Natural killer cell (primary cell): ENCODE data around the gene RSPH9. TPM values are rescaled to one million over a fixed set of nuclear protein-coding genes. Genes with fewer than 3 reads are reported as not detected.

ENCODE experiments used
- ATAC-seq, 3 donors: fragments of 150-1000 bp in 2 of 3; fragments of 200-7000 bp in 1 of 3; cut with Tn5 transposase; 1 replicate in 1 of 3; 2 replicates in 2 of 3; pipeline ENCODE4 v1.10.0; 2021; ENCODE audit warnings: mild to moderate bottlenecking in 2 of 3, moderate library complexity in 2 of 3
- DNase-seq, 2 donors: peaks; one replicate each; pipeline versions ENCODE4 v3.0.0 to v3.0.0-alpha.2; 2013 to 2021; ENCODE audit warnings: mixed read lengths in 1 of 2
- H3K27ac ChIP-seq: one replicate; pipeline ENCODE4 v1.5.1; 2013; ENCODE audit warnings: mild to moderate bottlenecking, low read length
- H3K27me3 ChIP-seq: one replicate; pipeline ENCODE4 v1.6.1; 2013; ENCODE audit warnings: low read length; ENCODE audit not compliant: control insufficient read depth, insufficient read depth
- H3K36me3 ChIP-seq: one replicate; pipeline ENCODE4 v1.6.1; 2013; ENCODE audit warnings: low read length; ENCODE audit not compliant: control insufficient read depth, insufficient read depth
- H3K4me1 ChIP-seq: one replicate; pipeline ENCODE4 v1.6.1; 2013; ENCODE audit warnings: low read length; ENCODE audit not compliant: control insufficient read depth, insufficient read depth
- H3K4me3 ChIP-seq: one replicate; pipeline ENCODE4 v1.5.1; 2013; ENCODE audit warnings: low read length
- H3K9me3 ChIP-seq: one replicate; pipeline ENCODE4 v1.6.1; 2013; ENCODE audit warnings: low read length; ENCODE audit not compliant: control insufficient read depth, insufficient read depth
- H3K27ac Mint-ChIP-seq, 2 donors: one replicate each; pipeline ENCODE4 v1.8.0; 2022; ENCODE audit warnings: mild to moderate bottlenecking in 2 of 2, mixed read lengths in 2 of 2, moderate library complexity in 1 of 2
- H3K27me3 Mint-ChIP-seq, 2 donors: one replicate each; pipeline ENCODE4 v1.8.0; 2022; ENCODE audit warnings: low read depth in 2 of 2, mixed read lengths in 2 of 2
- H3K36me3 Mint-ChIP-seq: one replicate; pipeline ENCODE4 v1.8.0; 2022; ENCODE audit warnings: mixed read lengths
- H3K4me1 Mint-ChIP-seq, 2 donors: one replicate each; pipeline ENCODE4 v1.8.0; 2022; ENCODE audit warnings: mixed read lengths in 2 of 2
- H3K4me3 Mint-ChIP-seq: one replicate; pipeline ENCODE4 v1.8.0; 2022; ENCODE audit warnings: mild to moderate bottlenecking, moderate library complexity, mixed read lengths
- H3K9me3 Mint-ChIP-seq, 2 donors: one replicate each; pipeline ENCODE4 v1.8.0; 2022; ENCODE audit warnings: mixed read lengths in 2 of 2
- CTCF ChIP-seq: fragments of 200-600 bp; IDR thresholded peaks from one replicate; pipeline ENCODE4 v1.8.0; 2022; ENCODE audit warnings: antibody characterized with exemption
- WGBS: methylation state at CpG from one replicate; pipeline ENCODE4 v1.1.7; 2013; ENCODE audit warnings: missing lambda C conversion rate; ENCODE audit not compliant: insufficient coverage; 5-methylcytosine and 5-hydroxymethylcytosine counted together
- intact Hi-C: fragments of 100-400 bp; cut with micrococcal nuclease; formaldehyde crosslinking; loops from one replicate; pipeline ENCODE4 v1.14.2; 2022
- total RNA-seq, 4 donors: library from RNA; stranded (reverse); fragments of 120-200 nt in 1 of 4; gene quantifications; one replicate each; pipeline versions ENCODE4 v1.2.3 to v1.2.4, GENCODE V29; 2013 to 2022

RSPH9 gene
- total RNA-seq, 3 donors from 2014 or later (not counting 1 experiment from before 2014, with no cell fraction given), result 0.23 TPM; not detected in 2

GRCh38 chr6:43716099-43716498 is 71.3 kb downstream of the RSPH9 start:
- H3K36me3 Mint-ChIP-seq, result no peaks in the 10 kb centered on the region

GRCh38 chr6:43717389-43717788 is 72.6 kb downstream of the RSPH9 start:
- Histone ChIP-seq H3K9me3 (no peaks in the 10 kb centered on the region), H3K27me3 (no peaks in the 10 kb centered on the region), H3K4me3 (no peak overlapping the region), H3K4me1 (peaks cover 4% of the 10 kb centered on the region), H3K36me3 (no peaks in the 10 kb centered on the region), H3K27ac (no peak overlapping the region)
- no peak overlapping the region for H3K27ac Mint-ChIP-seq
- ATAC-seq (no peak), DNase-seq (no peak)
- no peaks in the 10 kb centered on the region for H3K4me1 Mint-ChIP-seq
- H3K4me3 Mint-ChIP-seq, result no peak overlapping the region
- TF ChIP-seq CTCF, result no peak
- intact Hi-C loops, result no loop called here
- H3K9me3 Mint-ChIP-seq, result no peaks in the 10 kb centered on the region
- H3K27me3 Mint-ChIP-seq, result peaks cover 18 to 21% of the 10 kb centered on the region in 2 donors
- no peaks in the 10 kb centered on the region for H3K36me3 Mint-ChIP-seq
- 90% methylated on average over 8 of the region's 8 CpGs for WGBS

More at GRCh38 chr6:43716099-43716498, 71.3 kb downstream of the RSPH9 start:
- DNase-seq, result no peak
- Histone ChIP-seq H3K36me3 (no peaks in the 10 kb centered on the region), H3K4me1 (peaks cover 4% of the 10 kb centered on the region), H3K4me3 (no peak overlapping the region), H3K27me3 (no peaks in the 10 kb centered on the region), H3K27ac (no peak overlapping the region), H3K9me3 (no peaks in the 10 kb centered on the region)
- Mint-ChIP-seq H3K9me3 (no peaks in the 10 kb centered on the region), H3K4me3 (no peak overlapping the region), H3K27me3 (peaks cover 20 to 26% of the 10 kb centered on the region in 2 donors), H3K4me1 (no peaks in the 10 kb centered on the region), H3K27ac (no peak overlapping the region)
- 66% methylated on average over 9 of the region's 9 CpGs for WGBS
- no peak for ATAC-seq
- no peak for TF ChIP-seq CTCF
- intact Hi-C loops, result no loop called here

GRCh38 chr6:43717822-43718221 is 73.0 kb downstream of the RSPH9 start:
- Histone ChIP-seq H3K27me3 (no peaks in the 10 kb centered on the region), H3K36me3 (no peaks in the 10 kb centered on the region), H3K4me3 (no peak overlapping the region), H3K4me1 (peaks cover 4% of the 10 kb centered on the region), H3K9me3 (no peaks in the 10 kb centered on the region), H3K27ac (no peak overlapping the region)
- Mint-ChIP-seq H3K27ac (no peak overlapping the region), H3K4me3 (no peak overlapping the region), H3K36me3 (no peaks in the 10 kb centered on the region), H3K4me1 (no peaks in the 10 kb centered on the region), H3K9me3 (no peaks in the 10 kb centered on the region), H3K27me3 (peaks cover 18% of the 10 kb centered on the region in 2 donors)
- intact Hi-C loops, result no loop called here
- no peak for DNase-seq
- ATAC-seq, result no peak
- WGBS, result 75% methylated on average over 12 of the region's 12 CpGs
- no peak for TF ChIP-seq CTCF

GRCh38 chr6:43718387-43719105 is 73.7 kb downstream of the RSPH9 start:
- TF ChIP-seq CTCF, result no peak
- peaks cover 4% of the 10 kb centered on the region for H3K4me1 ChIP-seq
- H3K27me3 Mint-ChIP-seq, result peaks cover 18% of the 10 kb centered on the region in 2 donors
- no peaks in the 10 kb centered on the region for H3K36me3 ChIP-seq
- no peaks in the 10 kb centered on the region for H3K9me3 Mint-ChIP-seq
- ATAC-seq (no peak), DNase-seq (no peak)
- WGBS, result 91% methylated on average over 12 of the region's 13 CpGs
- peaks cover 0 to 1% of the 10 kb centered on the region in 2 donors for H3K4me1 Mint-ChIP-seq
- no peaks in the 10 kb centered on the region for H3K9me3 ChIP-seq
- H3K27ac Mint-ChIP-seq, result no peak overlapping the region
- H3K4me3 ChIP-seq, result no peak overlapping the region
- no peak overlapping the region for H3K27ac ChIP-seq
- H3K4me3 Mint-ChIP-seq, result no peak overlapping the region
- intact Hi-C loops, result no loop called here
- no peaks in the 10 kb centered on the region for H3K27me3 ChIP-seq
- H3K36me3 Mint-ChIP-seq, result no peaks in the 10 kb centered on the region
